SK-N-SH (cell line): ENCODE data around the gene C20orf204. TPM values are rescaled to one million over a fixed set of nuclear protein-coding genes. Genes with fewer than 3 reads are reported as not detected.

Experiments used
- CTCF ChIA-PET: fragments of 300-600, 350-600 bp; formaldehyde crosslinking; extraction: SDS; loops from one replicate; lab custom pipeline; 2021; lab: Yijun Ruan, JAX
- POLR2A ChIA-PET: fragments of 350-600 bp; sonication (Branson Sonifier 250); formaldehyde crosslinking; extraction: SDS; loops from one replicate; lab custom pipeline; 2020; ENCODE audit warnings: antibody characterized with exemption, inconsistent platforms; lab: Yijun Ruan, JAX
- DNase-seq: peaks from one replicate; pipeline ENCODE4 v3.0.0; 2012
- H2AFZ ChIP-seq: fragments of 200-600 bp; sonication (generic); 2 replicates; pipeline ENCODE4 v1.8.1; 2016; ENCODE audit warnings: antibody characterized with exemption, mild to moderate bottlenecking, low read depth
- H3F3A ChIP-seq: fragments of 200-600 bp; sonication (generic); replicated peaks from 2 replicates; pipeline ENCODE3; 2016; ENCODE audit warnings: antibody characterized with exemption, mild to moderate bottlenecking; ENCODE audit not compliant: insufficient read depth
- H3K27ac ChIP-seq, 2 experiments: fragments of 200-500 bp in 1 of 2; fragments of 200-600 bp in 1 of 2; sonication (Bioruptor generic) in 1 of 2; sonication (generic), shearing (Covaris generic) in 1 of 2; 2 replicates each; pipeline versions ENCODE4 v1.5.1 to v1.6.1; 2014 to 2016; ENCODE audit warnings: low read depth in 2 of 2, inconsistent platforms in 1 of 2, low read length in 1 of 2, mild to moderate bottlenecking in 1 of 2, mixed read lengths in 1 of 2
- H3K27me3 ChIP-seq: fragments of 200-600 bp; sonication (generic), shearing (Covaris generic); 2 replicates; pipeline ENCODE4 v1.6.1; 2016; ENCODE audit warnings: mixed run types; ENCODE audit not compliant: insufficient read depth
- H3K36me3 ChIP-seq, 2 experiments: fragments of 200-500 bp in 1 of 2; fragments of 200-600 bp in 1 of 2; sonication (Bioruptor generic) in 1 of 2; sonication (generic) in 1 of 2; replicated peaks in 1 of 2; 2 replicates each; pipeline versions ENCODE3 to v1.5.1; 2014 to 2016; ENCODE audit warnings: low read length in 1 of 2, mild to moderate bottlenecking in 1 of 2; ENCODE audit not compliant: insufficient read depth in 2 of 2, control insufficient read depth in 1 of 2
- H3K4me1 ChIP-seq, 2 experiments: fragments of 200-500 bp in 1 of 2; fragments of 200-600 bp in 1 of 2; sonication (Bioruptor generic) in 1 of 2; sonication (generic), shearing (Covaris generic) in 1 of 2; 2 replicates each; pipeline versions ENCODE4 v1.5.1 to v1.6.1; 2014 to 2016; ENCODE audit warnings: low read depth in 1 of 2, low read length in 1 of 2, mixed run types in 1 of 2; ENCODE audit not compliant: insufficient read depth in 2 of 2, control insufficient read depth in 1 of 2
- H3K4me2 ChIP-seq: fragments of 200-600 bp; sonication (generic), shearing (Covaris generic); 2 replicates; pipeline ENCODE4 v1.6.1; 2017; ENCODE audit warnings: mixed run types
- H3K4me3 ChIP-seq, 2 experiments: fragments of 200-500 bp in 1 of 2; fragments of 200-600 bp in 1 of 2; sonication (Bioruptor generic) in 1 of 2; sonication (generic), shearing (Covaris generic) in 1 of 2; 2 replicates each; pipeline versions ENCODE4 v1.5.1 to v1.8.1; 2014 to 2016; ENCODE audit warnings: low read depth in 2 of 2, inconsistent platforms in 1 of 2, low read length in 1 of 2, mild to moderate bottlenecking in 1 of 2, mixed read lengths in 1 of 2, moderate library complexity in 1 of 2
- H3K79me2 ChIP-seq: fragments of 200-600 bp; sonication (generic); 2 replicates; pipeline ENCODE4 v1.8.1; 2017; ENCODE audit warnings: mild to moderate bottlenecking; ENCODE audit not compliant: insufficient read depth
- H3K9ac ChIP-seq: fragments of 200-600 bp; sonication (generic); 2 replicates; pipeline ENCODE4 v1.6.1; 2017; ENCODE audit warnings: mixed run types
- H3K9me2 ChIP-seq: fragments of 200-600 bp; sonication (generic); 2 replicates; pipeline ENCODE4 v1.6.1; 2017; ENCODE audit warnings: mixed run types
- H3K9me3 ChIP-seq: fragments of 200-600 bp; sonication (generic); 2 replicates; pipeline ENCODE4 v1.6.1; 2017; ENCODE audit warnings: mixed run types, mild to moderate bottlenecking, moderate library complexity
- H4K20me1 ChIP-seq: fragments of 200-600 bp; sonication (generic); 2 replicates; pipeline ENCODE4 v1.6.1; 2017; ENCODE audit warnings: mild to moderate bottlenecking, mixed run types; ENCODE audit not compliant: insufficient read depth
- CHD2 ChIP-seq: fragments of 150-350 bp; IDR thresholded peaks from 2 replicates; pipeline ENCODE4 v1.6.1; 2018; ENCODE audit warnings: low read length; ENCODE audit not compliant: partially characterized antibody
- FOXM1 ChIP-seq: IDR thresholded peaks from 2 replicates; pipeline ENCODE4 v1.4.0; 2012; ENCODE audit warnings: low read depth, mild to moderate bottlenecking
- MXI1 ChIP-seq: IDR thresholded peaks from 2 replicates; pipeline ENCODE4 v1.6.1; 2012; ENCODE audit warnings: mild to moderate bottlenecking, low read depth, low read length, improper control_type of control experiment
- RCOR1 ChIP-seq: fragments of 150-350 bp; IDR thresholded peaks from 2 replicates; pipeline ENCODE4 v1.6.1; 2017; ENCODE audit warnings: antibody characterized with exemption, low read length
- SMC3 ChIP-seq: IDR thresholded peaks from 2 replicates; pipeline ENCODE4 v1.6.1; 2012; ENCODE audit warnings: low read depth, low read length, improper control_type of control experiment
- WGBS: methylation state at CpG from one replicate; pipeline ENCODE4 v1.1.6; 2017; ENCODE audit warnings: low lambda C conversion rate; 5-methylcytosine and 5-hydroxymethylcytosine counted together
- polyA plus RNA-seq, 3 experiments: library from polyadenylated mRNA; depleted of rRNA; stranded (reverse); fragments of >200 nt; gene quantifications; 2 replicates each; pipeline ENCODE4 v1.2.3, GENCODE V29; 2012
- TF ChIP-seq, protein P1 (sequence below): fragments of 150-350 bp; IDR thresholded peaks from 2 replicates; pipeline ENCODE4 v1.6.1; 2016; ENCODE audit warnings: mild to moderate bottlenecking, low read depth, low read length
- TF ChIP-seq, protein P2 (sequence below): fragments of 150-350 bp; IDR thresholded peaks from 2 replicates; pipeline ENCODE4 v1.6.1; 2017; ENCODE audit warnings: antibody characterized with exemption, low read length, low read depth, borderline replicate concordance
- TF ChIP-seq, protein P3 (sequence below): IDR thresholded peaks from 2 replicates; pipeline ENCODE4; 2012

Gene C20orf204
- polyA plus RNA-seq, 1 of the 3 experiments (the other 2 are of a cell fraction) = 0.21 TPM

DNA sequence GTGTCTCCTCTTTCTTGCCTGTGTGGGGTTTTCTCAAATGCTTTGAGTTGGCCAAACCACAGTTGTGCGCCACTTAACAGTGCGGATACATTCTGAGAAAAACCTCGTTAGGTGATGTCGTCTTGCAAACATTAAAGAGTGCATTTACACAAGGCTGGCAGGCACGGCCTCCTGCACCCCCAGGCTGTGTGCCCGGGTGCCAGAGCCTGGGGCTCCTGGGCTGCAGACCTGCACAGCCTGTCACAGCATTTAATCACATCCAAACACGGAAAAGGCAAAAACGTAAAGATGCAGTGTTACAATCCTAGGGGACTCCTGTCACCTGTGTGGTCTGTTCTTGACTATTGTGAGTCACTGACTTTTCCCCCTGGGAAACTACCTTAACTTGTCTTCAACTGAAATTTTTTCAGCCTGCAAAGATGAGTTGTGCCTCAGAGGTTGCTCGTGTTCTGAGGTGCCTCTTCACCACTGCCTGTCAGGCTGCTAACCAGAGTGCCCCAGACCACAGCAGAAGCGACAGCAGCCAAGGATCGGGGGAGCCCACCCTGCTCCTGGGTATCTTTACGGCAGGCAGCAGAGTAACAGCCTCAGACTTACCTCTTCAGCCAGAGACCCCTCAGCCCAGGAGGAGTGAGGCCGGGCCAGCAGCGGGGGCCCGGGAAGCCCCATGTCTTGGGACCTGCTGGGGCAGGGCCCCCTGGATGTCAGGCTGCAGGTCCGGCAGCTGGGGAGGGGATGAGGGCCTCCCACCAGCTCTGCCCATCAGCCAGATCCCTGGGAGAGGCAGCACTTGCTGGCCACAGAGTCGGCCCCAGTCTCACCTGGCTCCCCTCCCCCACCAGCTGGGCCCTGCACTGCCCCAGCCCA lies 683 bp upstream of the C20orf204 start:
- ChIA-PET CTCF (interaction anchor here (0.9 to 7.7 kb wide), 6 partner anchors 17 to 498 kb away, joined by 3 to 52 read pairs (median 4); partner anchors contain the start of genes LKAAEAR1, PRPF6 and PTK6), POLR2A (interaction anchor here (0.8 kb wide), 1 partner anchor 8 kb away, joined by 3 read pairs; no protein-coding TSS in a partner anchor)
- Histone ChIP-seq H3K4me2 (no peak overlapping the region), H3K27ac (no peak overlapping the region), H3K4me1 (peaks cover 0 to 7% of the 10 kb centered on the region in 2 experiments; a peak in 1 of 4 replicates), H3K36me3 (peaks cover 3 to 33% of the 10 kb centered on the region in 2 experiments), H3F3A (no peaks in the 10 kb centered on the region), H3K9me2 (no peaks in the 10 kb centered on the region), H4K20me1 (0 out of 2 replicates have a peak, but pooled peaks cover 10% of the 10 kb centered on the region), H3K9ac (no peak overlapping the region), H3K79me2 (no peaks in the 10 kb centered on the region), H3K9me3 (no peaks in the 10 kb centered on the region), H3K4me3 (no peak overlapping the region), H2AFZ (no peak overlapping the region), H3K27me3 (no peaks in the 10 kb centered on the region)
- TF ChIP-seq RCOR1 (no peak), SMC3 (no peak), FOXM1 (no peak), CHD2 (no peak), MXI1 (no peak)
- TF ChIP-seq, protein P1, sequence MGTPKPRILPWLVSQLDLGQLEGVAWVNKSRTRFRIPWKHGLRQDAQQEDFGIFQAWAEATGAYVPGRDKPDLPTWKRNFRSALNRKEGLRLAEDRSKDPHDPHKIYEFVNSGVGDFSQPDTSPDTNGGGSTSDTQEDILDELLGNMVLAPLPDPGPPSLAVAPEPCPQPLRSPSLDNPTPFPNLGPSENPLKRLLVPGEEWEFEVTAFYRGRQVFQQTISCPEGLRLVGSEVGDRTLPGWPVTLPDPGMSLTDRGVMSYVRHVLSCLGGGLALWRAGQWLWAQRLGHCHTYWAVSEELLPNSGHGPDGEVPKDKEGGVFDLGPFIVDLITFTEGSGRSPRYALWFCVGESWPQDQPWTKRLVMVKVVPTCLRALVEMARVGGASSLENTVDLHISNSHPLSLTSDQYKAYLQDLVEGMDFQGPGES = no peak
- WGBS = 90% methylated on average over 12 of the region's 17 CpGs
- DNase-seq = no peak

DNA sequence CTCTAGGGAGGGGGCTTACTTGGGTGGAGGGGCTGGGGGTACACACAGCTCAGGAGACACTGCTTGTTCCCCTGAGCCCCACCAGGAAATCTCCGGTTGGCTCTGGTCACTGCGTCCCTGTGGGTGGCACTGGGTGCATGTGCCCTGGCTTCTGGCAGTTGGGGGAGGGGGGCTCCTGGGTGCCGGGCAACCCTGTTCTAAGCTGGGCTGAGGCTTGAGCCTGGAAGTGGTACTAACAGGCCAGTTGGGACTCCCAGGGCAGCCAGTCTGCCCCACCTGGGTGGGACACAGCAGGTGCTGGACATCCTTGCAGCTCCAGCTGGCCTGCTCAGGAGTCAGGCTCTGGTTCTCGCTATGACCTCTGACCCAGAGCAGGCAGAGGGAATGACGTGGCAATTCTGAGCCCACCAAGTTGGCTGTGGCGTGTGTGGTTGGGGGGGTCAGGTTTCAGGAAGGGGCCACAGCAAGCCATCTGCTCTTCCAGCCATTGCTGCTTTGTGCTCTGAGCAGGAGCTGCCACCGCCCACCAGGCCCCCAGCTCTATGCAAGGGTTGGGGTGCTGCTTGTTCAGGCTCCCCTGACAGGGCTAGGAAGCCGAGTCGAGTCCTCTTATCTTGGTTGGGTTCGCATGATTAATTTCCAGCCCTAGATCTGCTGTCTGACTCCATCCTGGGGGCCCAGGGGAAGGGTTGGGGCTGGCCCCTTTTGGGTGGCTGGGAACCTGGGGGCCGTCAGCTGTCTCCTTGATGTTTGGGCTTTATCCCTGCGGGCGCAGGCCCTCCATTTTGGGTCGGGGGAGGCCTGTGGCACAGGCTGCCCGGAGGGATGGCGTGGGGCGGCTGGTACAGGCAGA lies 590 bp downstream of the C20orf204 start:
- POLR2A ChIA-PET = interaction anchor here (3.6 kb wide), 1 partner anchor 55 kb away, joined by 18 read pairs; the partner anchor contains the start of gene PRPF6

More for the DNA sequence above, 590 bp downstream of the C20orf204 start:
- Histone ChIP-seq H3K36me3 (peaks cover 0 to 25% of the 10 kb centered on the region in 2 experiments), H3K27ac (no peak overlapping the region), H4K20me1 (0 out of 2 replicates have a peak, but pooled peaks cover 10% of the 10 kb centered on the region), H3K9me3 (no peaks in the 10 kb centered on the region), H3K9me2 (no peaks in the 10 kb centered on the region), H3K4me1 (peaks cover 0 to 7% of the 10 kb centered on the region in 2 experiments; a peak in 1 of 4 replicates), H3F3A (no peaks in the 10 kb centered on the region), H3K27me3 (no peaks in the 10 kb centered on the region), H3K9ac (no peak overlapping the region), H3K4me3 (no peak overlapping the region), H3K79me2 (no peaks in the 10 kb centered on the region), H3K4me2 (no peak overlapping the region), H2AFZ (no peak overlapping the region)
- TF ChIP-seq, protein P2, sequence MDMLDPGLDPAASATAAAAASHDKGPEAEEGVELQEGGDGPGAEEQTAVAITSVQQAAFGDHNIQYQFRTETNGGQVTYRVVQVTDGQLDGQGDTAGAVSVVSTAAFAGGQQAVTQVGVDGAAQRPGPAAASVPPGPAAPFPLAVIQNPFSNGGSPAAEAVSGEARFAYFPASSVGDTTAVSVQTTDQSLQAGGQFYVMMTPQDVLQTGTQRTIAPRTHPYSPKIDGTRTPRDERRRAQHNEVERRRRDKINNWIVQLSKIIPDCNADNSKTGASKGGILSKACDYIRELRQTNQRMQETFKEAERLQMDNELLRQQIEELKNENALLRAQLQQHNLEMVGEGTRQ = no peak
- TF ChIP-seq, protein P3, sequence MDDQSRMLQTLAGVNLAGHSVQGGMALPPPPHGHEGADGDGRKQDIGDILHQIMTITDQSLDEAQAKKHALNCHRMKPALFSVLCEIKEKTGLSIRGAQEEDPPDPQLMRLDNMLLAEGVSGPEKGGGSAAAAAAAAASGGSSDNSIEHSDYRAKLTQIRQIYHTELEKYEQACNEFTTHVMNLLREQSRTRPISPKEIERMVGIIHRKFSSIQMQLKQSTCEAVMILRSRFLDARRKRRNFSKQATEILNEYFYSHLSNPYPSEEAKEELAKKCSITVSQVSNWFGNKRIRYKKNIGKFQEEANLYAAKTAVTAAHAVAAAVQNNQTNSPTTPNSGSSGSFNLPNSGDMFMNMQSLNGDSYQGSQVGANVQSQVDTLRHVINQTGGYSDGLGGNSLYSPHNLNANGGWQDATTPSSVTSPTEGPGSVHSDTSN = no peak
- DNase-seq = no peak
- CTCF ChIA-PET = interaction anchor here (0.9 to 7.7 kb wide), 10 partner anchors 11 to 499 kb away, joined by 3 to 85 read pairs (median 4); partner anchors contain the start of genes LKAAEAR1, PRPF6, PTK6 and SAMD10
- WGBS = 82% methylated on average over 8 of the region's 17 CpGs
